Mammary epithelial cell (primary cell): ENCODE results near the gene CCDC88C.

Source experiments
- EZH2 ChIP-seq: IDR thresholded peaks from 2 replicates; pipeline ENCODE4 v1.6.1; 2012; ENCODE audit warnings: low read length, inconsistent platforms, borderline replicate concordance
- TF ChIP-seq, protein P1 (sequence below), 2 donors: IDR thresholded peaks in 1 of 2; conservative IDR thresholded peaks in 1 of 2; 2 replicates each; pipeline ENCODE4 v1.5.1; 2011 to 2012; ENCODE audit warnings: inconsistent platforms in 2 of 2, low read length in 2 of 2, mild to moderate bottlenecking in 2 of 2, control low read depth in 1 of 2, low read depth in 1 of 2; ENCODE audit not compliant: insufficient read depth in 1 of 2; ENCODE audit errors: extremely low read depth in 1 of 2

DNA sequence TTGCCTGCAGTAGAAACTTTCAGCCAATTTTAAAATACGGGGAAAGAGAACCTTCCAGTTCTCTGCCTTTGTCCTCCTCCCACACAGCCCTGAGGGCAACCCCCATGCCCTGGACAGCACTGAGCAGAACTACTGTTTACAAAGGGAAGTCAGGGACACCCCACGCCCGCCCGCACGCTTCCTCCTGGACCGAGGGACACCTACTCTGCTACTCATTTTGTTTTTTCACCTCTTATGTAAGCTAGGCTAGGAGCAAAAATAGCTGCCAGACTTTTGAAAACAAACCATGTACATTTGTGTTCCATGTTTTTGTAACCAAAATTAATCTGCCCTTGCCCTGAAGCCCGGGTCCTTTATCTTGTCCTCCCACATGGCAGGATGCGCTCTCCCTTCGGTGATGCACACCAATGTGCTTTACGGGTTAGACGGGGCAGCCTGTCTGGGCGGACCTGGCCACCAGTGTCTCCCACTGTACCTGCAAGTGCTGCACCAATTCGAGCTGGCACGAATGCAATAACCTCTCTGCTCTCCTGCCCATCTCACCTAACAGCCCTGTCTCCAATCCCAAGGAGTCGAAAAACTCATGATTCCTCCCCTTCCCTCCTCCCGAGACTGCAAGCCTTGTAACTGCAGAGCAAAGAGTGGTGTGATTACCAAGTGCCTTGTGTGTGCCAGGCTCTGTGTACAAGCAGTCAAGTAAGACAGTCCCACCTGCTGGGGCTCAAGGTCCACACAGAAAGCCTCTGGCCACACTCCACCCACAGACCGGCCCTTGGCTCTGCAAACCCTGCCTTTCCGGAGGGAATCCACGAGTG is 85.2 kb downstream of the CCDC88C start:
- TF ChIP-seq, protein P1, sequence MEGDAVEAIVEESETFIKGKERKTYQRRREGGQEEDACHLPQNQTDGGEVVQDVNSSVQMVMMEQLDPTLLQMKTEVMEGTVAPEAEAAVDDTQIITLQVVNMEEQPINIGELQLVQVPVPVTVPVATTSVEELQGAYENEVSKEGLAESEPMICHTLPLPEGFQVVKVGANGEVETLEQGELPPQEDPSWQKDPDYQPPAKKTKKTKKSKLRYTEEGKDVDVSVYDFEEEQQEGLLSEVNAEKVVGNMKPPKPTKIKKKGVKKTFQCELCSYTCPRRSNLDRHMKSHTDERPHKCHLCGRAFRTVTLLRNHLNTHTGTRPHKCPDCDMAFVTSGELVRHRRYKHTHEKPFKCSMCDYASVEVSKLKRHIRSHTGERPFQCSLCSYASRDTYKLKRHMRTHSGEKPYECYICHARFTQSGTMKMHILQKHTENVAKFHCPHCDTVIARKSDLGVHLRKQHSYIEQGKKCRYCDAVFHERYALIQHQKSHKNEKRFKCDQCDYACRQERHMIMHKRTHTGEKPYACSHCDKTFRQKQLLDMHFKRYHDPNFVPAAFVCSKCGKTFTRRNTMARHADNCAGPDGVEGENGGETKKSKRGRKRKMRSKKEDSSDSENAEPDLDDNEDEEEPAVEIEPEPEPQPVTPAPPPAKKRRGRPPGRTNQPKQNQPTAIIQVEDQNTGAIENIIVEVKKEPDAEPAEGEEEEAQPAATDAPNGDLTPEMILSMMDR (conservative IDR thresholded peaks at IDR 0.05 in 1 of 2, IDR thresholded peaks at IDR 0.05 in 1 of 2; ENCODE audit: extremely low read depth in 1 of 2, insufficient read depth in 1 of 2, low read depth in 1 of 2, low read length in 2 of 2), result no peak
- TF ChIP-seq EZH2, result no peak
